Spleen (tissue), 11 donors: Measurements from ENCODE around the gene LRRC7. TPM values are rescaled to one million over a fixed set of nuclear protein-coding genes. Genes with fewer than 3 reads are reported as not detected.

ENCODE experiments used
- DNase-seq: peaks from one replicate; pipeline ENCODE4 v3.0.0-alpha.2; 2020
- H3K27ac ChIP-seq, 8 donors: fragments of 200-600 bp; sonication (generic) in 7 of 8; 1 replicate in 4 of 8; 2 replicates in 4 of 8; pipeline versions ENCODE4 v1.5.0 to v1.8.0; 2016 to 2021; ENCODE audit warnings: inconsistent platforms in 4 of 8, mild to moderate bottlenecking in 4 of 8, moderate library complexity in 1 of 8
- H3K27me3 ChIP-seq, 7 donors: fragments of 200-600 bp; sonication (generic) in 6 of 7; replicated peaks in 1 of 7; 1 replicate in 4 of 7; 2 replicates in 3 of 7; pipeline versions ENCODE4 v1.5.0 to v1.8.0; 2016 to 2021; ENCODE audit warnings: inconsistent platforms in 3 of 7, mild to moderate bottlenecking in 1 of 7
- H3K36me3 ChIP-seq, 6 donors: fragments of 200-600 bp; sonication (generic) in 5 of 6; 1 replicate in 4 of 6; 2 replicates in 2 of 6; pipeline versions ENCODE4 v1.5.0 to v1.8.0; 2016 to 2021; ENCODE audit warnings: inconsistent platforms in 2 of 6
- H3K4me1 ChIP-seq, 6 donors: fragments of 200-600 bp; sonication (generic) in 5 of 6; 1 replicate in 3 of 6; 2 replicates in 3 of 6; pipeline versions ENCODE4 v1.5.0 to v1.8.0; 2016 to 2021; ENCODE audit warnings: inconsistent platforms in 3 of 6
- H3K4me3 ChIP-seq, 8 donors: fragments of 200-600 bp; sonication (generic) in 7 of 8; 1 replicate in 4 of 8; 2 replicates in 4 of 8; pipeline versions ENCODE4 v1.5.0 to v1.8.0; 2016 to 2021; ENCODE audit warnings: inconsistent platforms in 4 of 8, mild to moderate bottlenecking in 4 of 8, moderate library complexity in 2 of 8
- H3K9me3 ChIP-seq, 8 donors: fragments of 200-600 bp; sonication (generic) in 7 of 8; 1 replicate in 4 of 8; 2 replicates in 4 of 8; pipeline versions ENCODE4 v1.5.0 to v1.8.0; 2016 to 2021; ENCODE audit warnings: inconsistent platforms in 4 of 8
- POLR2A ChIP-seq, 3 donors: fragments of 450-650 bp; IDR thresholded peaks; one replicate each; pipeline ENCODE4 v1.5.1; 2017; ENCODE audit warnings: antibody characterized with exemption in 3 of 3, mild to moderate bottlenecking in 1 of 3
- POLR2AphosphoS5 ChIP-seq, 3 donors: sonication (generic); formaldehyde crosslinking; IDR thresholded peaks; one replicate each; pipeline ENCODE4 v1.5.1; 2017; ENCODE audit warnings: antibody characterized with exemption in 3 of 3
- WGBS, 5 donors: extraction: QIAGEN DNeasy Blood & Tissue Kit in 3 of 5; methylation state at CpG; one replicate each; pipeline versions ENCODE4 v1.1.5 to v1.1.7; 2013 to 2018; 5-methylcytosine and 5-hydroxymethylcytosine counted together
- intact Hi-C: fragments of 100-400 bp; cut with DNase I; formaldehyde crosslinking; loops from one replicate; pipeline ENCODE4 v1.15.0; 2023; ENCODE audit warnings: low total_unique reads
- polyA plus RNA-seq, 3 donors: library from polyadenylated mRNA; stranded (reverse); fragments of 200-250 nt; gene quantifications; one replicate each; pipeline ENCODE4 v1.2.1, GENCODE V29; 2013
- total RNA-seq, 7 donors: library from RNA; depleted of rRNA in 3 of 7; stranded (reverse); fragments of >200 nt in 3 of 7; fragmentation: NEBNext Ultra II Directional in 4 of 7; extraction: Animal tissue kit (Norgen Biotek cat#: 25700) in 4 of 7; gene quantifications; one replicate each; pipeline versions ENCODE4 v1.1.0 to v1.2.1, GENCODE V29; 2016 to 2021
- TF ChIP-seq, protein P1 (sequence below), 11 experiments: fragments of 200-600 bp in 7 of 11; fragments of 450-650 bp in 4 of 11; sonication (generic) in 4 of 11; IDR thresholded peaks in 8 of 11; conservative IDR thresholded peaks in 3 of 11; 1 replicate in 7 of 11; 2 replicates in 4 of 11; pipeline versions ENCODE4 v1.4.0 to v1.8.0; 2016 to 2021; ENCODE audit warnings: antibody characterized with exemption in 11 of 11, inconsistent platforms in 4 of 11, mild to moderate bottlenecking in 1 of 11
- donor health status: healthy with polysubstance abuse.
- donor health status: DM: no; HTN: no; CAD: no; lungs with moderate emphysema.
- donor health status: DM: no; HTN: no; CAD: no.
- donor health status: Bipolar disorder and iron deficiency.
- donor health status: healthy.
- donor health status: DM: no; HTN: no; CAD: no.
- donor health status: DM: yes; HTN: yes; CAD: no.

LRRC7 gene
- total and polyA plus RNA-seq, 10 donors: 0.02 to 0.63 (median 0.13) TPM; not detected in 4

DNA sequence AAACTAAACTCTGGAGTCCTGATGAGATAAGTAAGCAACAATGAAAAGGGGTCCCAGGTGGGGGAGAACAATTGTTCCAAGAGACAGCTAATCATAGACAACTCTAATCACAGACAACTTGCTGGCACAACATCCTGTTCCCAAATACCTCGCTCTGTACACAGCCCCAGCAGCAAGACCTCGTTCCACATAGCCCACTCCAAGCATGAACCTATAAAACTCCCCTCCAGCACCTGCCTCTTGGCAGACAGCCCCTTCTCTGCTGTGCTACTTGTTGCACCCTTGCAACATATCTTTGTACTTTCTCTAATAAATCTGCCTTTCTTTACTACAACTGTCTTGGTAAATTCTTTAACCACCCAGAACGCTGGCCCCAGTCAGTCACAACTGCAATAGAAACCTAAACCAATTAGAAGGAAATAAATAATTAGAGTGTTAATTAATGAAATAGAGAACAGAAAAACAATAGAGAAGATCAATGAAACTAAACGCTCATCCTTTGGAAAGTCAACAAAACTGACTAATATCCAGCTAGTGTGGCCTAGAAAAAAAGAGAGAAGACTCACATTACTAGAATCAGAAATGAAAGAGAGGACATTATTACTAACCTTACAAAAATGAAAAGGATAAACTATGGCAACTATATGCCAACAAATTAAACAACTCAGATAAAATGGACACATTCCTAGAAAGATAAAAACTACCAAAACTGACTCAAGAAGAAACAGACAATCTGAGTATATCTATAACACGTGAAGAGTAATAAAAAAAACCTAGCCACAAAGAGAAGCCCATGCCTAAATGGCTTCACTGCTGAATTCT lies 601.5 kb downstream of the LRRC7 start:
- no peak overlapping the region for H3K4me3 ChIP-seq
- intact Hi-C loops: no loop called here
- no peaks in the 10 kb centered on the region for H3K27me3 ChIP-seq
- no peaks in the 10 kb centered on the region for H3K9me3 ChIP-seq
- H3K36me3 ChIP-seq: peaks cover 0 to 62% (median 9%) of the 10 kb centered on the region in 6 donors
- WGBS, 5 donors: 83 to 93% (median 85%) methylated on average over 5 of the region's 5 CpGs
- no peak for DNase-seq
- H3K27ac ChIP-seq: no peak overlapping the region
- no peaks in the 10 kb centered on the region for H3K4me1 ChIP-seq
- TF ChIP-seq POLR2AphosphoS5 (IDR thresholded peaks at IDR 0.05) (no peak), POLR2A (IDR thresholded peaks at IDR 0.05) (no peak)
- TF ChIP-seq, protein P1, sequence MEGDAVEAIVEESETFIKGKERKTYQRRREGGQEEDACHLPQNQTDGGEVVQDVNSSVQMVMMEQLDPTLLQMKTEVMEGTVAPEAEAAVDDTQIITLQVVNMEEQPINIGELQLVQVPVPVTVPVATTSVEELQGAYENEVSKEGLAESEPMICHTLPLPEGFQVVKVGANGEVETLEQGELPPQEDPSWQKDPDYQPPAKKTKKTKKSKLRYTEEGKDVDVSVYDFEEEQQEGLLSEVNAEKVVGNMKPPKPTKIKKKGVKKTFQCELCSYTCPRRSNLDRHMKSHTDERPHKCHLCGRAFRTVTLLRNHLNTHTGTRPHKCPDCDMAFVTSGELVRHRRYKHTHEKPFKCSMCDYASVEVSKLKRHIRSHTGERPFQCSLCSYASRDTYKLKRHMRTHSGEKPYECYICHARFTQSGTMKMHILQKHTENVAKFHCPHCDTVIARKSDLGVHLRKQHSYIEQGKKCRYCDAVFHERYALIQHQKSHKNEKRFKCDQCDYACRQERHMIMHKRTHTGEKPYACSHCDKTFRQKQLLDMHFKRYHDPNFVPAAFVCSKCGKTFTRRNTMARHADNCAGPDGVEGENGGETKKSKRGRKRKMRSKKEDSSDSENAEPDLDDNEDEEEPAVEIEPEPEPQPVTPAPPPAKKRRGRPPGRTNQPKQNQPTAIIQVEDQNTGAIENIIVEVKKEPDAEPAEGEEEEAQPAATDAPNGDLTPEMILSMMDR (IDR thresholded peaks at IDR 0.05 in 8 of 11, conservative IDR thresholded peaks at IDR 0.05 in 3 of 11): no peak

DNA sequence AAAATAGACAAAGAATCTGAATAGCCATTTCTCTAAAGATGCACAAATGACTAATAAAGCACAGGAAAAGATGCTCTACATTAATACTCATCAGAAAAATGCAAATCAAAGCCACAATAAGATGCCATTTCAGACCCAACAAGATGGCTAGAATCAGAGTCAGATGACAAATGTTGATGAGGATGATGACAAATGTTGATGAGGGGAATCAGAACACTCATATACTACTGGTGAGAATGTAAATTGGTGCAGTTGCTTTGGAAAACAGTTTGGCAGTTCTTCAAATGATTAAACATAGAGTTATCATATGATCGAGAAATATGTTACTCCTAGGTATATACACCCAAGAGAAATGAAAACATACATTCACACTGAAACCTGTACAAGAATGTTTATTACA lies 603.8 kb downstream of the LRRC7 start:
- H3K4me1 ChIP-seq: no peaks in the 10 kb centered on the region
- no peak overlapping the region for H3K4me3 ChIP-seq
- peaks cover 0 to 70% (median 15%) of the 10 kb centered on the region in 6 donors for H3K36me3 ChIP-seq
- H3K27ac ChIP-seq: no peak overlapping the region
- WGBS, 5 donors: 91 to 98% (median 95%) methylated on average over 1 of the region's 1 CpG
- no peaks in the 10 kb centered on the region for H3K27me3 ChIP-seq
- intact Hi-C loops: no loop called here
- DNase-seq: no peak
- H3K9me3 ChIP-seq: no peaks in the 10 kb centered on the region
- TF ChIP-seq POLR2AphosphoS5 (IDR thresholded peaks at IDR 0.05): no peak
- TF ChIP-seq, protein P1 (IDR thresholded peaks at IDR 0.05 in 8 of 11, conservative IDR thresholded peaks at IDR 0.05 in 3 of 11): no peak
- no peak for TF ChIP-seq POLR2A (IDR thresholded peaks at IDR 0.05)
